ENCODE measurements around the gene SCAF4.

DNA sequence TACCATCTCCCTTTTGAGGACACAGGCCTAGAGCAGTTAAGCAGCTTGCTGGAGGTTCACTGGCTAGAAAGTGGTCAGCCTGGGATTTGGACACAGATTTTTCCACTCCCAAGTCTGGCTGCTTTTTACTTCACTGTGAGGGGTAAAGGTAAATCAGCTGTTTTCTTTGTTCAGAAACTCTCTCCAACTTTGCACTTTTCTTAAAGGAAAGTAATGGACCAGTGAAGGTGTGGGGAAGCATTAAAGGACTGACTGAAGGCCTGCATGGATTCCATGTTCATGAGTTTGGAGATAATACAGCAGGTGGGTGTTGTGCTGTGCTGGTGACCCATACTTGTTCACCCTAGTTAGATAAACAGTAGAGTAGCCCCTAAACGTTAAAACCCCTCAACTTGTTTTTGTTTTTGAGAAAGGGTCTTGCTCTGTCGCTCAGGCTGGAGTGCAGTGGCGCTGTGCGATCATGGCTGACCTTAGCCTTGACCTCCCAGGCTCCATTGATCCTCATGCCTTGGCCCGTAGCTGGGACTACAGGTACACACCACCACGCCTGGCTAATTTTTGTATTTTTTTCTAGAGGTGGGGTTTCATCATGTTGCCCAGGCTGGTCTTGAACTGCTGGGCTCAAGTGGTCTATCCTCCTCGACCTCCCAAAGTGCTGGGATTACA lies 68.2 kb downstream of the SCAF4 start:
- TF ChIP-seq, protein P1, sequence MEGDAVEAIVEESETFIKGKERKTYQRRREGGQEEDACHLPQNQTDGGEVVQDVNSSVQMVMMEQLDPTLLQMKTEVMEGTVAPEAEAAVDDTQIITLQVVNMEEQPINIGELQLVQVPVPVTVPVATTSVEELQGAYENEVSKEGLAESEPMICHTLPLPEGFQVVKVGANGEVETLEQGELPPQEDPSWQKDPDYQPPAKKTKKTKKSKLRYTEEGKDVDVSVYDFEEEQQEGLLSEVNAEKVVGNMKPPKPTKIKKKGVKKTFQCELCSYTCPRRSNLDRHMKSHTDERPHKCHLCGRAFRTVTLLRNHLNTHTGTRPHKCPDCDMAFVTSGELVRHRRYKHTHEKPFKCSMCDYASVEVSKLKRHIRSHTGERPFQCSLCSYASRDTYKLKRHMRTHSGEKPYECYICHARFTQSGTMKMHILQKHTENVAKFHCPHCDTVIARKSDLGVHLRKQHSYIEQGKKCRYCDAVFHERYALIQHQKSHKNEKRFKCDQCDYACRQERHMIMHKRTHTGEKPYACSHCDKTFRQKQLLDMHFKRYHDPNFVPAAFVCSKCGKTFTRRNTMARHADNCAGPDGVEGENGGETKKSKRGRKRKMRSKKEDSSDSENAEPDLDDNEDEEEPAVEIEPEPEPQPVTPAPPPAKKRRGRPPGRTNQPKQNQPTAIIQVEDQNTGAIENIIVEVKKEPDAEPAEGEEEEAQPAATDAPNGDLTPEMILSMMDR (conservative IDR thresholded peaks at IDR 0.05 in 1 of 2, IDR thresholded peaks at IDR 0.05 in 1 of 2; ENCODE audit: extremely low read depth in 1 of 2, insufficient read depth in 1 of 2, low read depth in 1 of 2, low read length in 2 of 2): no peak
- TF ChIP-seq EZH2 (IDR thresholded peaks at IDR 0.05; ENCODE audit: borderline replicate concordance, low read length): no peak
